Small intestine (tissue), 7 donors: ENCODE measurements around the gene WDR72. TPM values are rescaled to one million over a fixed set of nuclear protein-coding genes. Genes with fewer than 3 reads are reported as not detected.

Experiments
- DNase-seq, 2 donors: peaks; one replicate each; pipeline versions ENCODE4 v3.0.0 to v3.0.0-alpha.2; 2013
- FAIRE-seq: peaks from 2 replicates; lab custom pipeline; 2012; peaks lifted over from hg19 to GRCh38; lab: Jason Lieb, UNC
- H3K27ac ChIP-seq, 3 donors: one replicate each; pipeline ENCODE4 v1.5.1; 2013; ENCODE audit warnings: low read length in 2 of 3, mild to moderate bottlenecking in 2 of 3, control low read depth in 1 of 3, inconsistent platforms in 1 of 3, low read depth in 1 of 3, moderate library complexity in 1 of 3
- H3K27me3 ChIP-seq, 3 donors: one replicate each; pipeline ENCODE4 v1.6.1; 2013; ENCODE audit warnings: low read length in 3 of 3, inconsistent platforms in 1 of 3; ENCODE audit not compliant: control insufficient read depth in 3 of 3, insufficient read depth in 3 of 3
- H3K36me3 ChIP-seq, 3 donors: one replicate each; pipeline ENCODE4 v1.6.1; 2013; ENCODE audit warnings: low read length in 3 of 3, inconsistent platforms in 1 of 3, low read depth in 1 of 3, mild to moderate bottlenecking in 1 of 3, moderate library complexity in 1 of 3; ENCODE audit not compliant: control insufficient read depth in 3 of 3, insufficient read depth in 2 of 3
- H3K4me1 ChIP-seq, 3 donors: one replicate each; pipeline ENCODE4 v1.6.1; 2013; ENCODE audit warnings: low read length in 2 of 3, inconsistent platforms in 1 of 3, low read depth in 1 of 3, mild to moderate bottlenecking in 1 of 3, moderate library complexity in 1 of 3; ENCODE audit not compliant: control insufficient read depth in 3 of 3, insufficient read depth in 2 of 3
- H3K4me3 ChIP-seq, 3 donors: one replicate each; pipeline ENCODE4 v1.5.1; 2013; ENCODE audit warnings: low read length in 3 of 3, control low read depth in 1 of 3, inconsistent platforms in 1 of 3, low read depth in 1 of 3, mild to moderate bottlenecking in 1 of 3, moderate library complexity in 1 of 3
- H3K9me3 ChIP-seq, 2 donors: one replicate each; pipeline ENCODE4 v1.6.1; 2013; ENCODE audit warnings: low read depth in 1 of 2, low read length in 1 of 2; ENCODE audit not compliant: control insufficient read depth in 2 of 2, insufficient read depth in 1 of 2
- WGBS, 3 donors: extraction: QIAGEN DNeasy Blood & Tissue Kit; methylation state at CpG; one replicate each; pipeline ENCODE4 v1.1.7; 2013; 5-methylcytosine and 5-hydroxymethylcytosine counted together
- polyA plus RNA-seq, 4 donors: library from polyadenylated mRNA; stranded (reverse) in 3 of 4; unstranded in 1 of 4; fragments of 200-250 nt in 3 of 4; fragments of 120-200 nt in 1 of 4; gene quantifications; one replicate each; pipeline versions ENCODE4 v1.2.1 to v1.2.3, GENCODE V29; 2013
- donor health status: healthy with polysubstance abuse.
- donor health status: control.
- donor health status: control.
- donor health status: Bipolar disorder and iron deficiency.
- donor health status: healthy.

The WDR72 gene
- polyA plus RNA-seq, 4 donors = 0.12 to 1.6 (median 0.63) TPM

- Histone ChIP-seq H3K36me3 (no peaks in the 10 kb centered on the region), H3K27me3 (no peaks in the 10 kb centered on the region), H3K4me1 (no peaks in the 10 kb centered on the region), H3K27ac (no peak overlapping the region), H3K9me3 (no peaks in the 10 kb centered on the region), H3K4me3 (no peak overlapping the region)
- WGBS, 3 donors = 81 to 91% (median 83%) methylated on average over 2 of the region's 2 CpGs
- FAIRE-seq (no peak), DNase-seq (no peak)
These were observed 169.1 kb downstream of the WDR72 start for GRCh38 chr15:53590380-53590779.

- Histone ChIP-seq H3K27me3 (no peaks in the 10 kb centered on the region), H3K36me3 (no peaks in the 10 kb centered on the region), H3K4me3 (no peak overlapping the region), H3K27ac (no peak overlapping the region), H3K9me3 (no peaks in the 10 kb centered on the region), H3K4me1 (no peaks in the 10 kb centered on the region)
- WGBS, 3 donors = 74 to 76% (median 75%) methylated on average over 5 of the region's 5 CpGs
- DNase-seq (no peak), FAIRE-seq (no peak)
These were observed 169.9 kb downstream of the WDR72 start for GRCh38 chr15:53589520-53590057.

- Histone ChIP-seq H3K9me3 (no peaks in the 10 kb centered on the region), H3K4me1 (no peaks in the 10 kb centered on the region), H3K27ac (no peak overlapping the region), H3K4me3 (no peak overlapping the region), H3K27me3 (no peaks in the 10 kb centered on the region), H3K36me3 (no peaks in the 10 kb centered on the region)
- WGBS, 3 donors = 94 to 100% (median 97%) methylated on average over 1 of the region's 1 CpG
- FAIRE-seq (no peak), DNase-seq (no peak)
These were observed 170.7 kb downstream of the WDR72 start for GRCh38 chr15:53588773-53589172.

- DNase-seq (peak; percentile 57 to 84), FAIRE-seq (no peak)
- H3K27ac ChIP-seq = no peak overlapping the region
- no peak overlapping the region for H3K4me3 ChIP-seq
- no peaks in the 10 kb centered on the region for H3K36me3 ChIP-seq
- no peaks in the 10 kb centered on the region for H3K4me1 ChIP-seq
- no peaks in the 10 kb centered on the region for H3K9me3 ChIP-seq
- 4 to 24% (median 14%) methylated on average over 3 of the region's 3 CpGs for WGBS, 3 donors
- no peaks in the 10 kb centered on the region for H3K27me3 ChIP-seq
These were observed 172.7 kb downstream of the WDR72 start for GRCh38 chr15:53586799-53587198.

- Histone ChIP-seq H3K27me3 (no peaks in the 10 kb centered on the region), H3K9me3 (no peaks in the 10 kb centered on the region), H3K27ac (no peak overlapping the region), H3K36me3 (no peaks in the 10 kb centered on the region), H3K4me1 (peaks cover 0 to 6% (median 0%) of the 10 kb centered on the region in 3 donors), H3K4me3 (no peak overlapping the region)
- DNase-seq (no peak), FAIRE-seq (no peak)
- 86 to 92% (median 87%) methylated on average over 1 of the region's 1 CpG for WGBS, 3 donors
These were observed 177.9 kb downstream of the WDR72 start for GRCh38 chr15:53581513-53581912.

GRCh38 chr15:53580366-53580765 lies 179.1 kb downstream of the WDR72 start:
- H3K36me3 ChIP-seq = no peaks in the 10 kb centered on the region
- FAIRE-seq = no peak
- H3K27me3 ChIP-seq = no peaks in the 10 kb centered on the region
- H3K27ac ChIP-seq = no peak overlapping the region
- WGBS, 3 donors = 31 to 49% (median 38%) methylated on average over 3 of the region's 3 CpGs
- no peak overlapping the region for H3K4me3 ChIP-seq
- H3K9me3 ChIP-seq = no peaks in the 10 kb centered on the region
- peaks cover 0 to 6% (median 0%) of the 10 kb centered on the region in 3 donors for H3K4me1 ChIP-seq
- DNase-seq = peak in 1 of 2 donors; percentile 2

- Histone ChIP-seq H3K36me3 (no peaks in the 10 kb centered on the region), H3K4me3 (no peak overlapping the region), H3K27ac (no peak overlapping the region), H3K9me3 (no peaks in the 10 kb centered on the region), H3K4me1 (peaks cover 0 to 6% (median 0%) of the 10 kb centered on the region in 3 donors), H3K27me3 (no peaks in the 10 kb centered on the region)
- no peak for FAIRE-seq
- WGBS, 3 donors = 28 to 53% (median 48%) methylated on average over 1 of the region's 1 CpG
- DNase-seq = no peak
These were observed 182.6 kb downstream of the WDR72 start for GRCh38 chr15:53576841-53577240.

- no peaks in the 10 kb centered on the region for H3K4me1 ChIP-seq
- no peaks in the 10 kb centered on the region for H3K36me3 ChIP-seq
- FAIRE-seq (no peak), DNase-seq (no peak)
- H3K4me3 ChIP-seq = no peak overlapping the region
- H3K27me3 ChIP-seq = no peaks in the 10 kb centered on the region
- no peaks in the 10 kb centered on the region for H3K9me3 ChIP-seq
- H3K27ac ChIP-seq = no peak overlapping the region
These were observed 186.4 kb downstream of the WDR72 start for GRCh38 chr15:53573091-53573490.
